Gastrocnemius medialis (tissue), 4 donors: ENCODE data around the gene POC1A. TPM values are rescaled to one million over a fixed set of nuclear protein-coding genes. Genes with fewer than 3 reads are reported as not detected.

Source experiments
- ATAC-seq, 2 donors: fragments of 150-250 bp; one replicate each; pipeline ENCODE4 v1.9.1; 2016
- DNase-seq, 2 donors: peaks; one replicate each; pipeline ENCODE4 v3.0.0-alpha.2; 2019
- H3K27ac ChIP-seq, 4 donors: fragments of 200-600 bp; sonication (generic); 1 replicate in 1 of 4; 2 replicates in 3 of 4; pipeline ENCODE4 v1.5.1; 2016 to 2018; ENCODE audit warnings: mild to moderate bottlenecking in 2 of 4, moderate library complexity in 1 of 4
- H3K27me3 ChIP-seq, 3 donors: fragments of 200-600 bp; sonication (generic) in 2 of 3; 1 replicate in 1 of 3; 2 replicates in 2 of 3; pipeline versions ENCODE4 v1.5.1 to v1.6.0; 2016 to 2019; ENCODE audit warnings: mild to moderate bottlenecking in 1 of 3, moderate library complexity in 1 of 3
- H3K36me3 ChIP-seq, 2 donors: fragments of 200-600 bp; sonication (generic) in 1 of 2; one replicate each; pipeline ENCODE4 v1.5.1; 2017 to 2018
- H3K4me1 ChIP-seq, 2 donors: fragments of 200-600 bp; sonication (generic) in 1 of 2; one replicate each; pipeline ENCODE4 v1.5.1; 2016 to 2017; ENCODE audit warnings: mild to moderate bottlenecking in 2 of 2
- H3K4me3 ChIP-seq, 4 donors: fragments of 200-600 bp; sonication (generic) in 3 of 4; 1 replicate in 1 of 4; 2 replicates in 3 of 4; pipeline ENCODE4 v1.5.1; 2016 to 2019; ENCODE audit warnings: mild to moderate bottlenecking in 2 of 4
- H3K9me3 ChIP-seq, 3 donors: fragments of 200-600 bp; sonication (generic) in 2 of 3; 1 replicate in 1 of 3; 2 replicates in 2 of 3; pipeline ENCODE4 v1.5.1; 2016 to 2019
- CTCF ChIP-seq, 5 experiments: fragments of 450-650 bp in 3 of 5; fragments of 200-600 bp in 2 of 5; sonication (generic) in 2 of 5; IDR thresholded peaks in 4 of 5; conservative IDR thresholded peaks in 1 of 5; 1 replicate in 4 of 5; 2 replicates in 1 of 5; pipeline ENCODE4 v1.5.1; 2016 to 2019; ENCODE audit warnings: antibody characterized with exemption in 5 of 5, mild to moderate bottlenecking in 3 of 5, moderate library complexity in 3 of 5
- POLR2A ChIP-seq, 2 donors: fragments of 450-650 bp; IDR thresholded peaks; one replicate each; pipeline ENCODE4 v1.6.1; 2017; ENCODE audit warnings: antibody characterized with exemption in 2 of 2, mild to moderate bottlenecking in 2 of 2, moderate library complexity in 2 of 2
- in situ Hi-C, 4 donors: fragments of 200-750 bp; cut with MboI; loops; one replicate each; pipeline versions ENCODE4 v1.15.0 to v1.8.0; 2017; ENCODE audit warnings: low sequenced_read_pairs in 4 of 4
- intact Hi-C: fragments of 100-400 bp; cut with DNase I; formaldehyde crosslinking; loops from one replicate; pipeline ENCODE4 v1.15.1; 2023; ENCODE audit warnings: low total_unique reads
- total RNA-seq, 4 donors: library from RNA; depleted of rRNA; stranded (reverse); fragments of >200 nt; gene quantifications; one replicate each; pipeline versions ENCODE4 v1.1.0 to v1.2.3, GENCODE V29; 2016

Gene POC1A
- total RNA-seq, 4 donors from 2014 or later = 0.51 to 3.2 (median 0.81) TPM

- intact Hi-C loops (no loop called here), in situ Hi-C loops (no loop called here)
- TF ChIP-seq CTCF (IDR thresholded peaks at IDR 0.05 in 4 of 5, conservative IDR thresholded peaks at IDR 0.05 in 1 of 5) (no peak), POLR2A (IDR thresholded peaks at IDR 0.05) (no peak)
- Histone ChIP-seq H3K36me3 (no peaks in the 10 kb centered on the region), H3K4me1 (peaks cover 6 to 17% of the 10 kb centered on the region in 2 donors), H3K27me3 (no peaks in the 10 kb centered on the region), H3K4me3 (no peak overlapping the region), H3K9me3 (no peaks in the 10 kb centered on the region), H3K27ac (no peak overlapping the region)
- DNase-seq (no peak), ATAC-seq (no peak)
Measured at GRCh38 chr3:52065264-52065756, 88.9 kb downstream of the POC1A start.

GRCh38 chr3:52064561-52064960 is 89.7 kb downstream of the POC1A start:
- Histone ChIP-seq H3K27ac (no peak overlapping the region), H3K4me1 (peaks cover 0 to 9% of the 10 kb centered on the region in 2 donors), H3K36me3 (no peaks in the 10 kb centered on the region), H3K27me3 (no peaks in the 10 kb centered on the region), H3K4me3 (no peak overlapping the region), H3K9me3 (no peaks in the 10 kb centered on the region)
- in situ Hi-C loops = no loop called here
- intact Hi-C loops = no loop called here
- DNase-seq = no peak
- TF ChIP-seq CTCF (IDR thresholded peaks at IDR 0.05 in 4 of 5, conservative IDR thresholded peaks at IDR 0.05 in 1 of 5) (no peak), POLR2A (IDR thresholded peaks at IDR 0.05) (no peak)
- ATAC-seq = no peak

GRCh38 chr3:52063026-52063723 is 91.0 kb downstream of the POC1A start:
- ATAC-seq (no peak), DNase-seq (no peak)
- TF ChIP-seq CTCF (IDR thresholded peaks at IDR 0.05 in 4 of 5, conservative IDR thresholded peaks at IDR 0.05 in 1 of 5) (no peak), POLR2A (IDR thresholded peaks at IDR 0.05) (no peak)
- H3K27me3 ChIP-seq = no peaks in the 10 kb centered on the region
- no peaks in the 10 kb centered on the region for H3K9me3 ChIP-seq
- no peaks in the 10 kb centered on the region for H3K36me3 ChIP-seq
- no peak overlapping the region for H3K4me3 ChIP-seq
- H3K4me1 ChIP-seq = peaks cover 0 to 5% of the 10 kb centered on the region in 2 donors
- in situ Hi-C loops (no loop called here), intact Hi-C loops (no loop called here)
- no peak overlapping the region for H3K27ac ChIP-seq

- no peak overlapping the region for H3K27ac ChIP-seq
- DNase-seq (peak in 1 of 2 donors; percentile 61), ATAC-seq (peak; percentile 23 to 38)
- in situ Hi-C loops = no loop called here
- no peaks in the 10 kb centered on the region for H3K9me3 ChIP-seq
- H3K4me3 ChIP-seq = no peak overlapping the region
- no peak for TF ChIP-seq CTCF (IDR thresholded peaks at IDR 0.05 in 4 of 5, conservative IDR thresholded peaks at IDR 0.05 in 1 of 5)
- intact Hi-C loops = no loop called here
- peaks cover 4 to 9% of the 10 kb centered on the region in 2 donors for H3K4me1 ChIP-seq
- no peaks in the 10 kb centered on the region for H3K36me3 ChIP-seq
- no peaks in the 10 kb centered on the region for H3K27me3 ChIP-seq
Measured at GRCh38 chr3:52062505-52062904, 91.7 kb downstream of the POC1A start.
